Middle frontal gyrus (tissue), 1 donor: Measurements from ENCODE around the gene BMPR2.
"Not testable (repeated sequence)": the region's sequence is repeated elsewhere in the genome, so short reads cannot be mapped to it uniquely, and the experiment has no call there.

ENCODE experiments used
- DNase-seq: peaks from one replicate; pipeline ENCODE4 v3.0.0-alpha.2; 2015; ENCODE audit warnings: low spot score; ENCODE audit errors: extremely low spot score

The BMPR2 gene

GRCh38 chr2:202375609-202376408 is at the start of gene BMPR2:
Gene BMPR2 (plus strand): TSS chr2:202376327. CDS start chr2:202377475, 1,148 bp downstream.
- DNase-seq: peak; percentile 75

- DNase-seq: no peak
These were observed 48.3 kb upstream of the BMPR2 start for GRCh38 chr2:202327858-202328257.

- no peak for DNase-seq
These were observed 40.2 kb upstream of the BMPR2 start for GRCh38 chr2:202335791-202336467.

- no peak for DNase-seq
These were observed 39.0 kb upstream of the BMPR2 start for GRCh38 chr2:202337151-202337550.

- DNase-seq: no peak
These were observed 38.3 kb upstream of the BMPR2 start for GRCh38 chr2:202337706-202338346.

GRCh38 chr2:202339071-202339870 is 36.9 kb upstream of the BMPR2 start:
- DNase-seq: no peak

GRCh38 chr2:202344178-202344577 is 31.9 kb upstream of the BMPR2 start:
- no peak for DNase-seq

GRCh38 chr2:202346180-202346579 is 29.9 kb upstream of the BMPR2 start:
- DNase-seq: peak; percentile 50

GRCh38 chr2:202353430-202353829 is 22.7 kb upstream of the BMPR2 start:
- no peak for DNase-seq

- no peak for DNase-seq
These were observed 20.1 kb upstream of the BMPR2 start for GRCh38 chr2:202355993-202356505.

- not testable (repeated sequence) for DNase-seq
These were observed 17.2 kb upstream of the BMPR2 start for GRCh38 chr2:202358924-202359323.

GRCh38 chr2:202360646-202361045 is 15.5 kb upstream of the BMPR2 start:
- no peak for DNase-seq

GRCh38 chr2:202361108-202361507 is 15.0 kb upstream of the BMPR2 start:
- no peak for DNase-seq

GRCh38 chr2:202373490-202373889 is 2.6 kb upstream of the BMPR2 start:
- DNase-seq: no peak

- DNase-seq: not testable (repeated sequence)
These were observed 1.7 kb upstream of the BMPR2 start for GRCh38 chr2:202374383-202374782.

GRCh38 chr2:202375033-202375608 is 1.0 kb upstream of the BMPR2 start:
- no peak for DNase-seq

GRCh38 chr2:202376460-202377206 is 506 bp downstream of the BMPR2 start:
- DNase-seq: no peak

GRCh38 chr2:202377207-202377761 is 1.2 kb downstream of the BMPR2 start:
- no peak for DNase-seq

GRCh38 chr2:202378001-202378400 is 1.9 kb downstream of the BMPR2 start:
- DNase-seq: no peak
